NCI-H128 (cell line): ENCODE measurements around the gene TNFAIP8L3.

Source experiments
- DNase-seq: peaks from one replicate; lab custom pipeline; 2025; ENCODE audit not compliant: unreplicated experiment; lab: John Stamatoyannopoulos, UW

Gene TNFAIP8L3

GRCh38 chr15:51117270-51117669 is 22.6 kb upstream of the TNFAIP8L3 start:
- no peak for DNase-seq

GRCh38 chr15:51114437-51115119 is 19.9 kb upstream of the TNFAIP8L3 start:
- DNase-seq, result no peak

- no peak for DNase-seq
These were observed 17.4 kb upstream of the TNFAIP8L3 start for GRCh38 chr15:51112078-51112477.

GRCh38 chr15:51111061-51111460 is 16.4 kb upstream of the TNFAIP8L3 start:
- no peak for DNase-seq

GRCh38 chr15:51110171-51110570 is 15.5 kb upstream of the TNFAIP8L3 start:
- no peak for DNase-seq

- DNase-seq, result no peak
These were observed 14.3 kb upstream of the TNFAIP8L3 start for GRCh38 chr15:51108933-51109550.

GRCh38 chr15:51107612-51108011 is 12.9 kb upstream of the TNFAIP8L3 start:
- no peak for DNase-seq

GRCh38 chr15:51106481-51106880 is 11.8 kb upstream of the TNFAIP8L3 start:
- no peak for DNase-seq

- DNase-seq, result no peak
These were observed 10.8 kb upstream of the TNFAIP8L3 start for GRCh38 chr15:51105430-51106016.

- DNase-seq, result no peak
These were observed 9.8 kb upstream of the TNFAIP8L3 start for GRCh38 chr15:51104512-51104911.

GRCh38 chr15:51103330-51103729 is 8.6 kb upstream of the TNFAIP8L3 start:
- no peak for DNase-seq

- DNase-seq, result no peak
These were observed 6.2 kb upstream of the TNFAIP8L3 start for GRCh38 chr15:51100785-51101489.

- no peak for DNase-seq
These were observed 4.5 kb upstream of the TNFAIP8L3 start for GRCh38 chr15:51099185-51099584.

- no peak for DNase-seq
These were observed 3.6 kb upstream of the TNFAIP8L3 start for GRCh38 chr15:51098331-51098619.

- DNase-seq, result no peak
These were observed 3.0 kb upstream of the TNFAIP8L3 start for GRCh38 chr15:51097553-51098330.

GRCh38 chr15:51096976-51097375 is 2.3 kb upstream of the TNFAIP8L3 start:
- no peak for DNase-seq

GRCh38 chr15:51095681-51096331 is 1.1 kb upstream of the TNFAIP8L3 start:
- DNase-seq, result no peak

- no peak for DNase-seq
These were observed 684 bp downstream of the TNFAIP8L3 start for GRCh38 chr15:51093839-51094605.

GRCh38 chr15:51093488-51093838 is 1.2 kb downstream of the TNFAIP8L3 start:
- DNase-seq, result no peak

GRCh38 chr15:51092480-51093040 is 2.1 kb downstream of the TNFAIP8L3 start:
- DNase-seq, result no peak
